Right cardiac atrium (tissue), 5 donors: ENCODE results near the gene CFAP100. TPM values are rescaled to one million over a fixed set of nuclear protein-coding genes. Genes with fewer than 3 reads are reported as not detected.

Experiments
- ATAC-seq, 2 donors: fragments of 200-7000 bp; cut with Tn5 transposase; one replicate each; pipeline versions ENCODE4 v1.8.0 to v1.9.1; 2020; ENCODE audit warnings: moderate library complexity in 2 of 2, mild to moderate bottlenecking in 1 of 2
- DNase-seq, 3 donors: peaks; one replicate each; pipeline ENCODE4 v3.0.0-alpha.2; 2020
- H3K27ac ChIP-seq: one replicate; pipeline ENCODE4 v1.5.1; 2013; ENCODE audit warnings: mild to moderate bottlenecking, low read length, control low read depth, moderate library complexity
- H3K27me3 ChIP-seq: one replicate; pipeline ENCODE4 v1.6.1; 2013; ENCODE audit not compliant: control insufficient read depth, insufficient read depth
- H3K4me1 ChIP-seq: one replicate; pipeline ENCODE4 v1.6.1; 2013; ENCODE audit warnings: low read length; ENCODE audit not compliant: control insufficient read depth, insufficient read depth
- H3K4me3 ChIP-seq: one replicate; pipeline ENCODE4 v1.5.1; 2013; ENCODE audit warnings: low read length, control low read depth
- H3K9me3 ChIP-seq: one replicate; pipeline ENCODE4 v1.6.1; 2013; ENCODE audit warnings: low read length; ENCODE audit not compliant: control insufficient read depth
- WGBS: extraction: QIAGEN DNeasy Blood & Tissue Kit; methylation state at CpG from one replicate; pipeline ENCODE4 v1.1.7; 2013; 5-methylcytosine and 5-hydroxymethylcytosine counted together
- intact Hi-C, 4 donors: fragments of 100-400 bp; cut with DNase I; formaldehyde crosslinking; loops; one replicate each; pipeline versions ENCODE4 v1.11.0 to v1.14.0; 2022 to 2023
- polyA plus RNA-seq: library from polyadenylated mRNA; stranded (reverse); fragments of 200-250 nt; gene quantifications from one replicate; pipeline ENCODE4 v1.2.3, GENCODE V29; 2013
- total RNA-seq, 4 donors: library from RNA; stranded (reverse); fragmentation: NEBNext Ultra II Directional; extraction: Animal tissue kit (Norgen Biotek cat#: 25700); gene quantifications; one replicate each; pipeline ENCODE4 v1.2.1, GENCODE V29; 2021
- donor health status: healthy with polysubstance abuse.
- donor health status: DM: no; HTN: yes; CAD: no.
- donor health status: DM: no; HTN: no; CAD: no.
- donor health status: DM: no; HTN: yes; CAD: no; lungs with severe emphysema.
- donor health status: DM: yes; HTN: yes; CAD: no.

Gene CFAP100
- total and polyA plus RNA-seq, 5 donors = not detected

GRCh38 chr3:126357295-126358037 is 37.2 kb upstream of the CFAP100 start, which contains the start of gene KLF15:
Gene KLF15, minus strand, starts transcription at chr3:126357408. Its CDS starts 4,486 bp downstream, at chr3:126352922.
- H3K27ac ChIP-seq = peak within 1 kb of the TSS; percentile 95
- no peaks in the 10 kb centered on the region for H3K9me3 ChIP-seq
- peak; percentile 80 to 83 for ATAC-seq
- H3K4me1 ChIP-seq = peaks cover 8% of the 10 kb centered on the region
- intact Hi-C loops = loop anchor here in 2 of 4 donors (2.0 to 5.0 kb wide), 2 partner anchors 89 to 90 kb away; no protein-coding TSS in a partner anchor
- DNase-seq = peak; percentile 90 to 96 (median 96)
- WGBS = under 1% methylated on average over 86 of the region's 86 CpGs
- H3K4me3 ChIP-seq = peak within 1 kb of the TSS; percentile 86
- H3K27me3 ChIP-seq = no peaks in the 10 kb centered on the region

- intact Hi-C loops = loop anchor here in 1 of 4 donors (5.0 kb wide), 1 partner anchor 91 kb away; no protein-coding TSS in a partner anchor
- H3K27ac ChIP-seq = peak overlapping the region; percentile 80
- no peak for DNase-seq
- no peaks in the 10 kb centered on the region for H3K9me3 ChIP-seq
- no peak for ATAC-seq
- peaks cover 8% of the 10 kb centered on the region for H3K4me1 ChIP-seq
- no peaks in the 10 kb centered on the region for H3K27me3 ChIP-seq
- H3K4me3 ChIP-seq = peak overlapping the region; percentile 86
- 8% methylated on average over 11 of the region's 11 CpGs for WGBS
Measured at GRCh38 chr3:126358038-126358815, 36.5 kb upstream of the CFAP100 start.

- ATAC-seq (no peak), DNase-seq (peak in 1 of 3 donors; percentile 2)
- Histone ChIP-seq H3K27me3 (no peaks in the 10 kb centered on the region), H3K27ac (no peak overlapping the region), H3K9me3 (no peaks in the 10 kb centered on the region), H3K4me3 (no peak overlapping the region), H3K4me1 (peaks cover 5% of the 10 kb centered on the region)
- WGBS = 74% methylated on average over 3 of the region's 3 CpGs
- intact Hi-C loops = loop anchor here in 1 of 4 donors (5.0 kb wide), 1 partner anchor 91 kb away; no protein-coding TSS in a partner anchor
Measured at GRCh38 chr3:126358816-126359181, 35.9 kb upstream of the CFAP100 start.

DNA sequence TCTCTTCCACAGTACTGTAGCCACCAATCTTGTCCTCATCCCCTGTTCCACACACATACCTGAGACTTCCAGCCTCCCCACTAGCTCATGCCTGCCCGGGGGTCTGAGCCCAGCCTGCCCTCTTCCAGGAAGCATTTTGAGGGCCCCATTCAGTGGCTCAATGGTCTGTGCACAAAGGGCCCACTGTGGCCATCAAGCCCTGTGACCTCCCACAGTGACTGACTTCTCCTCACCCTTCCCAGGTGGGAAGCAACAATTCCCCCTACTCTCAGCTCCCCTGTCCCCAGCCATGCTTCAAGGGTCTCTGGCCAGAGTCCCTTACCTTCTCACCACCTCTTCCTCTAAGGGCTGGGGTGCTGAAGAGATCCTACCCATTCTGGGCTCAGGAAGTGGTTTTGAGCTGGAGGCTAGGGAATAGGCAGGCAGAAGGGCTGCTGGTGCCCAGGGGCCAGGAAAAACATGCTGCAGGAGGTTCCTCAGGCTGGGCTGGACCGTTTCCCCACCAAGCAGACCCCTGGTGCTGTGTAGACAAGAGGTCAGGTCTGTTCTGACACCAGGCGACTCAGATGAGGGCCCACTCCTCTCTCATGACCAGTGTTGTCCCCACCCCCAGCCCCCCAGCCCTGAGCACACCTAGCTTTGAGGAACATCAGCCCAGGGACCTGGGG is 34.5 kb upstream of the CFAP100 start:
- Histone ChIP-seq H3K4me3 (no peak overlapping the region), H3K27me3 (no peaks in the 10 kb centered on the region), H3K9me3 (no peaks in the 10 kb centered on the region), H3K4me1 (peaks cover 2% of the 10 kb centered on the region), H3K27ac (no peak overlapping the region)
- intact Hi-C loops = no loop called here
- DNase-seq = no peak
- ATAC-seq = no peak
- WGBS = 72% methylated on average over 3 of the region's 3 CpGs

GRCh38 chr3:126360714-126361060 is 34.0 kb upstream of the CFAP100 start:
- ATAC-seq (no peak), DNase-seq (no peak)
- WGBS = 72% methylated on average over 3 of the region's 3 CpGs
- no peaks in the 10 kb centered on the region for H3K27me3 ChIP-seq
- H3K9me3 ChIP-seq = no peaks in the 10 kb centered on the region
- no peak overlapping the region for H3K27ac ChIP-seq
- H3K4me1 ChIP-seq = peaks cover 2% of the 10 kb centered on the region
- intact Hi-C loops = no loop called here
- H3K4me3 ChIP-seq = no peak overlapping the region

GRCh38 chr3:126361211-126361610 is 33.5 kb upstream of the CFAP100 start:
- H3K27ac ChIP-seq = no peak overlapping the region
- H3K4me1 ChIP-seq = peaks cover 2% of the 10 kb centered on the region
- H3K4me3 ChIP-seq = no peak overlapping the region
- no peaks in the 10 kb centered on the region for H3K9me3 ChIP-seq
- WGBS = 77% methylated on average over 9 of the region's 9 CpGs
- no peaks in the 10 kb centered on the region for H3K27me3 ChIP-seq
- no peak for ATAC-seq
- intact Hi-C loops = no loop called here
- DNase-seq = no peak

DNA sequence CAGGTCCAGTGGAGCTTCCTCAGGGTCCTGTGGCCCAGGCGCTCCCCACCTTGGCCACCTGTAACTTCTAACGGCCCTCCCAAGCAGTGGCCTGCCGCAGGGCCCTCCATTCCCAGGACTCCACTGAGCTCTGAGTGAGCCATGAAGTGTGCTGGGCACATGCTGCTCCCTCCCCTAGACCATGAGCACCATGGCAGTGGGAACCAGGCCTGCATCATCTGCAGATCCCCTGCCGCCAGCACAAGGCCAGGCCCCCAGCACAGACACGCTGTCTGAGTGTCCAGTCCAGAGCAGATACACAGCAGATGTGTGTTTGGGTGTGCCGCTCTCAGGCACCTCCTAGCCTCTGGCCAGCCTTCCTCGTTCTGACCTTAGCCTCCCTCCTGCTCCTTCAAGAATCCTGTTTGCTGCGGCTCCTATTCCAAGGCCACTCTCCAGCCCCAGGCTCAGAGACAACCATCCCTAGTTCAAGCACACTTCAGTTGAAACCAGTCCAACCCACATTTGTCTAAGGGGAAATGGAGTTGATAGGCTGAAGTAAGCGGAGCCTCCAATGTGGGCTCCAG is 30.5 kb upstream of the CFAP100 start:
- DNase-seq (peak in 1 of 3 donors; percentile 36), ATAC-seq (no peak)
- Histone ChIP-seq H3K27me3 (no peaks in the 10 kb centered on the region), H3K9me3 (no peaks in the 10 kb centered on the region), H3K27ac (no peak overlapping the region), H3K4me3 (no peak overlapping the region), H3K4me1 (no peaks in the 10 kb centered on the region)
- 92% methylated on average over 9 of the region's 9 CpGs for WGBS
- intact Hi-C loops = no loop called here

DNA sequence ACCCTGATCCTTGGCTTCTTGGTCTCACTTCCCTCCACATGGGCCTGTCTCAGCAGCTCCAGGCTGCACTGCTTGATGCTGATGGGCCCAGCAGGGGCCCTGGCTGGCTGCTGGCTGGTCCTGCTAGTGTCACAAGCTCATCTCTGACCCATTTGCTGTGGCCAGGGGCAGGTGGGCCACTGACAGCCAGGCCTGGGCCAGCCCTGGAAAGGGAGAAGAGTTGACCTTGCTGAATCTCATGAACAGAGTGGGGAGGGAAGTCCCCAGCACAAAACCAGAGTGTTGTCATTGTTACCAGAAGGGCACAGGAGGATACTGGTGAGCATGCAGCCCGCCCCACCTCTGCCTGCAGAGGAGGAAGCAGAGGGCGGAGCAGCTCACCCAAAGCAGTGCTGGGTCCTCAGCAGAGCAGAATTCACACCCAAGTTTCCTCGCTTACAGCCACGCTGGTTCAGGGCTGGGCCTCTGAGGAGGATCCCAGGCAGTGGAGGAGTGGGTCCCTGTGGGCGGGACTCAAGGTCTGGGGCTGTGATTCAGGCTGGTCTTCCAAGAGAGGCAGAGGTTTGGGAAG is 29.9 kb upstream of the CFAP100 start:
- intact Hi-C loops = no loop called here
- WGBS = 85% methylated on average over 5 of the region's 5 CpGs
- H3K9me3 ChIP-seq = no peaks in the 10 kb centered on the region
- ATAC-seq = no peak
- no peak overlapping the region for H3K27ac ChIP-seq
- H3K27me3 ChIP-seq = no peaks in the 10 kb centered on the region
- no peak overlapping the region for H3K4me3 ChIP-seq
- no peaks in the 10 kb centered on the region for H3K4me1 ChIP-seq
- DNase-seq = no peak

DNA sequence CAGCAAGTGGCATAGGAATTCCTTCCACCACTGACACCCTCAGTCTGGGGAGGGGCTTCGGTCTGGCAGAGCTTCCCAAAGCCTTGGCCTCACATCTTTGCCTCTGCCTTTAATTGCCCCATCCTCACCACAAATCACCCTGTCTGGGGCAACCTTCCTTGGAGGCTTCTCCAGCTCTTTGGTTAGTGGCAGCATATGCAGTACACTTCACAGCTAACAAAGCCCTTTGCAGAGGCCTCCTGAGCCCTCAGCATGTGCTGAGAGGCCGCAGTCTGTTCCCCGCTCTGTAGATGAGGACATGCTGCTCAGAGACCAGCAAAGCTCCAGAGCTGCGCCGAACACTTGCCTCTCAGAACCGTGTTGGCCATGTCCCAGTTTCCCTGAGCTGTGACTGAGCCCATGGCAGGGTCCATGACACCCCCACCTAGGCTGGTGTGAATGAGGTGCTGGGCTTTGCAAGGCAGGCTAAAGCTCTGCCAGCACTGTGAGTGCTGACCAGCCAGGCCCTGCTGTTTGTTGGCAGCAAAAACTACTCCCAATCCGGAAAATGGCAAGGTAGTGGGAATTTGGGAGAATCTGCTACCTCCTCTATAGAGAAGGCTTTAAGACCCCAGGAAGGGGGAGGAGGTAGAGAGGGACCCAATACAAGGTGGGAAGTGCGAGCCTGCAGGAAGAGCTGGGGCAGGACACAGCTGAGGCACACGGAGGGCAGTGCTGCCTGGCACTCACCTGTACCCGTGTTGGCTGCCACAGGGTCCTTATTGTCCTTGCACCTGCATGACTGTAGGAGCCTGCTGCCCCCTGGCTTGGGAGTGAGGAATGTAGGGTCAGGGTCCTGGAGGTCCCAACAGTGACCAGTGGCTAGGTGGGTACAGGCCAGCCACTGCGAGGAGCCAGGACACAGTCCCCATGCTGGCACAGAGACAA is 29.1 kb upstream of the CFAP100 start:
- Histone ChIP-seq H3K4me1 (no peaks in the 10 kb centered on the region), H3K4me3 (no peak overlapping the region), H3K27me3 (no peaks in the 10 kb centered on the region), H3K9me3 (no peaks in the 10 kb centered on the region), H3K27ac (no peak overlapping the region)
- DNase-seq (no peak), ATAC-seq (peak; percentile 15)
- 83% methylated on average over 11 of the region's 11 CpGs for WGBS
- intact Hi-C loops = no loop called here

DNA sequence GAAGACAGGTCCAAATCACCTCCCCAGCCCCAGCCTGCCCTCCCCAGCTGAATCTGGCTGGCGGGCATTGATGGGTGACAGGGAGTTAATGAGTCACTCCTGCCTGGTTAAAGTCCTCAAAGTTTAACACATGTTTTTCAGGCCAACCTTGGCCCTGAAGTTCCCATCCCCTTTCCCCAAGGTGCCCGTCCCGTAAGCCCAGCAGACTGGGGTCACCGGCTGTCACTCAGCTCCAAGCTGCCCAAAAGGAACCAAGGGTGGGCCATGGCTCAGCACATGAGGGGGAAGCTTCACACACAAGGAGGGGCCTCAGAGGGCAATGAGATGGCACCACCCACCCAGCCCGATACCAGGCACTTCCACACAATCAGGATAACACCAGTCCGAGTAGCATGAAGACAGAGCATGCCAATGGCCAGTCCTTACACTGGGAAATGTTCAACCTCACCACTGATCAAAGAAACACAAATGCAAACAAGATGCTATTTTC is 27.3 kb upstream of the CFAP100 start:
- ATAC-seq (no peak), DNase-seq (no peak)
- 94% methylated on average over 6 of the region's 6 CpGs for WGBS
- no peaks in the 10 kb centered on the region for H3K9me3 ChIP-seq
- no peak overlapping the region for H3K4me3 ChIP-seq
- no peaks in the 10 kb centered on the region for H3K27me3 ChIP-seq
- no peak overlapping the region for H3K27ac ChIP-seq
- intact Hi-C loops = no loop called here
- no peaks in the 10 kb centered on the region for H3K4me1 ChIP-seq
